ENCODE data around the gene NCBP2L. TPM values are rescaled to one million over a fixed set of nuclear protein-coding genes. Genes with fewer than 3 reads are reported as not detected.

Gene NCBP2L
- total RNA-seq, 1 donor from 2014 or later, result not detected

DNA sequence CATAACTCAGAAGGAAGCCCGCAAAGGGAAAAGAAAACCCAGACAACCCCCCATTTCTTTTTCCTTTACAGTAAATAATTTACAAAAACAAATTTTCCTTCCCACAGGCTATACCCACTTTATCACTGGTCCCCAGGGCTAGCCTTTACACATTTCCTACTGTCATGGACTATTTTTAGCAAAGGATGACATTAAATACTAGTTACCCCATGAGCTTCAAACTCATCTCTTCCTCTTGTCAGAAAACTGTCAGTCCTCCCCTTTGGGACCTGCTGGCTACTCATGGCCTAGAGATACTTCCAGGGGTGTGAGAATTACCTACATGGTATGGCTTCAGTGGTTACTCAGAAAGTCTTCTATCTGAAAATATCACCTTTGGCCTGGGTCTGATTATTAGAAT lies 13.9 kb upstream of the NCBP2L start:
- no peaks in the 10 kb centered on the region for H3K36me3 Mint-ChIP-seq (ENCODE audit: low read depth)
- TF ChIP-seq, protein P1, sequence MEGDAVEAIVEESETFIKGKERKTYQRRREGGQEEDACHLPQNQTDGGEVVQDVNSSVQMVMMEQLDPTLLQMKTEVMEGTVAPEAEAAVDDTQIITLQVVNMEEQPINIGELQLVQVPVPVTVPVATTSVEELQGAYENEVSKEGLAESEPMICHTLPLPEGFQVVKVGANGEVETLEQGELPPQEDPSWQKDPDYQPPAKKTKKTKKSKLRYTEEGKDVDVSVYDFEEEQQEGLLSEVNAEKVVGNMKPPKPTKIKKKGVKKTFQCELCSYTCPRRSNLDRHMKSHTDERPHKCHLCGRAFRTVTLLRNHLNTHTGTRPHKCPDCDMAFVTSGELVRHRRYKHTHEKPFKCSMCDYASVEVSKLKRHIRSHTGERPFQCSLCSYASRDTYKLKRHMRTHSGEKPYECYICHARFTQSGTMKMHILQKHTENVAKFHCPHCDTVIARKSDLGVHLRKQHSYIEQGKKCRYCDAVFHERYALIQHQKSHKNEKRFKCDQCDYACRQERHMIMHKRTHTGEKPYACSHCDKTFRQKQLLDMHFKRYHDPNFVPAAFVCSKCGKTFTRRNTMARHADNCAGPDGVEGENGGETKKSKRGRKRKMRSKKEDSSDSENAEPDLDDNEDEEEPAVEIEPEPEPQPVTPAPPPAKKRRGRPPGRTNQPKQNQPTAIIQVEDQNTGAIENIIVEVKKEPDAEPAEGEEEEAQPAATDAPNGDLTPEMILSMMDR (conservative IDR thresholded peaks at IDR 0.05), result no peak

DNA sequence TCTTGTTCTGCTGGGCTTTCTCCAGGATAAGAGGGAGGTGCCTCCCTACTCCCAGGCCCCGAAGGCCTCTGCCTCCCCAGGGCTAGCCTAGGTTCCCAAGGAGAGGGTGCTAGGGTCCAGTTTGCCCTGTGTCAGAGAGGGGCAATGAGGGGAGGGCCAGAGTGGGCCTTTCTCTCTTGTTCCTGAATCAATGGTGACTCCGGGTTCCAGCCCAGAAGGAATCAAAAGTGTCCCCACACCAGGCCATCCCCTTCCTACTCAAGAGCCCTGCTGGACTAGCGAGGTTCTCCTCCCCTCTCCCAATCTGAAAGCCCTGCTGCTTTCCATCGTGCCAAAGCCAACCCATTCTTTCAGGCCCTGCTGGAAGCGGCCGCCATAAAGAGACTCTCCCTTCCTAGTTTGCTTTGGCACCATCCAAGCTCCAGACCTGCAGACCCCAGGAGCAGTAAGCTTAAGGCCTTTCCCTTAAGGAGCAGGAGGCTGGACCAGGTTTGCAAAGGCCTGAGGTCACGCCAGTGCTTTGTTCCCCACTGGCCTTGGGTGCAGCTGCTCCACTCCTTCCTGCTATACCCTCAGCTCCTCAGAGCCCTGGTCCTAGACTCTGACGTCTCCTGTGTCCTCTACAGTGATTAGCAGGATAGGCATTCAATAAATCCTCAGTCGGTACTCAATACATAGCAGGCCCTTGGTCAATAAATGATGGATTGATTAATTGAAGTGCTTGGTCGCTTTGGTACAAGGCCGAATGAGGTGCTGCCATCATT lies 12.5 kb upstream of the NCBP2L start:
- TF ChIP-seq, protein P1 (conservative IDR thresholded peaks at IDR 0.05), result no peak
- H3K4me1 Mint-ChIP-seq, result no peaks in the 10 kb centered on the region
- H3K27ac Mint-ChIP-seq (ENCODE audit: unreplicated experiment), result no peak overlapping the region
- H3K36me3 Mint-ChIP-seq (ENCODE audit: low read depth), result no peaks in the 10 kb centered on the region
- no peaks in the 10 kb centered on the region for H3K9me3 Mint-ChIP-seq
- no peak for DNase-seq (ENCODE audit: low read depth, low spot score)
- no peak overlapping the region for H3K4me3 Mint-ChIP-seq
- peaks cover 2% of the 10 kb centered on the region for H3K27me3 Mint-ChIP-seq (ENCODE audit: low read depth)

More for the DNA sequence above, 13.9 kb upstream of the NCBP2L start:
- no peak overlapping the region for H3K27ac Mint-ChIP-seq (ENCODE audit: unreplicated experiment)
- no peaks in the 10 kb centered on the region for H3K27me3 Mint-ChIP-seq (ENCODE audit: low read depth)
- H3K9me3 Mint-ChIP-seq, result no peaks in the 10 kb centered on the region
- no peaks in the 10 kb centered on the region for H3K4me1 Mint-ChIP-seq
- H3K4me3 Mint-ChIP-seq, result no peak overlapping the region
- DNase-seq (ENCODE audit: low read depth, low spot score), result no peak

DNA sequence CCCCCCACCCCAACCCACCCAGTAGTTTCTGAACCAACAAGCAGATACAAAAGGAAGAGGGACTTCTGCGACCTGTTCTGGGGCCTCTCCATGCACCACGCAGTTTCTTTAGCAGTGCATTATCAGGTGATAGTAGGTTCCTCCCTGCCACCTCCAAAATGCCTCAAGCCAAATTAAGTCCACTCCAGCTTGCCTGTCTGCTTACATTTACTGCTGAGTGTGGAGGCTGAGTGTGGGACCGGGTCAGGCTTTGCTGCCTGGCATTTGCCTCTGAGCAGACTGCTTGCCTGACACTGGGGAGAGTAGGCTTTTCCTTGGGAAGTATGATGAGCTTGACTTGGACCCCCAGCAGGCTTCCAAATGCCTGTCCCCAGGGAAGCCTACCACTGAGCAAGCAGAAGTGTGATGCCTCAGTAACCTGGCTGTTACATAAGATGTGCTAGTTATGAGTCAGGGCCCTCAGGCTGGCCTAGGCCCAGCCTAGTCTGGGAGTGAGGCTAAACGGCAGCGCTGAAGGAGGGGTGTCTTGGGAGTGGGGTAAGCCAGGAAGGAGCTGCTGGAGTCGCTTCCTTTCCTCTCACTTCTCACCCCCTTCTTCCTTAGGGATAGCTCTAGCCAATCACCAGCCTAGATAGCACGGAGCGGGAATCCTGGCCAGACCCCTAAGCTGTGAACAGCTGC lies 10.9 kb upstream of the NCBP2L start:
- no peak for DNase-seq (ENCODE audit: low read depth, low spot score)
- Mint-ChIP-seq H3K4me3 (no peak overlapping the region), H3K27me3 (ENCODE audit: low read depth) (peaks cover 8% of the 10 kb centered on the region), H3K4me1 (no peaks in the 10 kb centered on the region), H3K27ac (ENCODE audit: unreplicated experiment) (no peak overlapping the region), H3K36me3 (ENCODE audit: low read depth) (no peaks in the 10 kb centered on the region), H3K9me3 (no peaks in the 10 kb centered on the region)
- TF ChIP-seq, protein P1 (conservative IDR thresholded peaks at IDR 0.05), result no peak

DNA sequence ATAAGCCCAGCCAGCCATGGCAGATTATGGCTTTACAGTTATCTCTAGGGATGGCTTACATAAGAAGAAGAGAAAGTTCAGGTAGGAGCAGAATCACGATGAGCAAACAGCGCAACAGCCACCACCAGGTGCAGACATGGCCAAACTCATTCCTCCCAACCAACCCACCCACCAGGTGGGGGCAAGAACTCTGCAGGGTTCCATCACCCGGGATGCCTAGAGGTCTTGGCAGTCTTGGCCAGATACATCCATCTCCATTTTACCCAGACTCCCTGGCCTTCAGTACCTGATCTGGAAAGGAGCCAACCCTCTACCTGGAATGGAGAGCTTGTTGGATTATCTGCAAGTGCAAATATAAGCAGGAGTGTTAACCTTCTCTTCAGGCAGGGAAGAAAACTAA lies 9.5 kb upstream of the NCBP2L start:
- DNase-seq (ENCODE audit: low read depth, low spot score), result no peak
- no peaks in the 10 kb centered on the region for H3K36me3 Mint-ChIP-seq (ENCODE audit: low read depth)
- no peaks in the 10 kb centered on the region for H3K4me1 Mint-ChIP-seq
- no peak overlapping the region for H3K27ac Mint-ChIP-seq (ENCODE audit: unreplicated experiment)
- H3K4me3 Mint-ChIP-seq, result no peak overlapping the region
- peaks cover 19% of the 10 kb centered on the region for H3K27me3 Mint-ChIP-seq (ENCODE audit: low read depth)
- TF ChIP-seq, protein P1 (conservative IDR thresholded peaks at IDR 0.05), result no peak
- H3K9me3 Mint-ChIP-seq, result no peaks in the 10 kb centered on the region

DNA sequence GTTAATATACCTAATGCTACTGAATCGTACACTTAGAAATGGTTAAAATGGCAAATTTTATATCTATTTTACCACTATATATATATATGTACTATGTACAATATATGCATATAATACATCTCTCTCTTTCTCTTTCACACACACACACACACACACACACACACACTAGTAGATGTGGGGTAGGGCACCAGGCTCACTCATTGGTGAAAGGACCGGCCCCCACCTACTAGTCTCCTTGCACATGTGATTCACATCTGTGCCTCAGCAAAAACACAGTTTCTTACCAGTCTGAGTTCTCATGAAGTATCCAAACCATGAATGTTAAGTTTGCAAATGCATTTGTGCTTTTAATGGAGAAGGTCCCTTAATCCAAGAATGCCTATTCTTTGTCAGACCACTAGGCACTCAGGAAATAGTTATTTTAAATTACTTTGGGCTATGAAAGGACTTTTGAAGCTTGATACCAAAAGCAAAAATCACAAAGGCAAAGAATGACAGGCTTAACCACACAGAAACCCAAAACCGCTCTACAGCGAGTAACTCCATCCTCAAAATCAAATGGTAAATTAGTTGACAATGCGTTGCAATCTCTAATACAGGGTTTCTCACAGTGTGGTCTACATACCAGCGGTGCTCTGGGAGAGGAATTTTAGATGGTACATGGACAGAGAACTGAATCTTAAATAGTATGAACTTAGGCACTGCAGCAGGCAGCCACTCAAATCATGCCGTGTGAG lies 7.8 kb upstream of the NCBP2L start:
- no peak overlapping the region for H3K27ac Mint-ChIP-seq (ENCODE audit: unreplicated experiment)
- no peaks in the 10 kb centered on the region for H3K36me3 Mint-ChIP-seq (ENCODE audit: low read depth)
- TF ChIP-seq, protein P1 (conservative IDR thresholded peaks at IDR 0.05), result no peak
- H3K9me3 Mint-ChIP-seq, result no peaks in the 10 kb centered on the region
- peaks cover 36% of the 10 kb centered on the region for H3K27me3 Mint-ChIP-seq (ENCODE audit: low read depth)
- no peak overlapping the region for H3K4me3 Mint-ChIP-seq
- no peak for DNase-seq (ENCODE audit: low read depth, low spot score)
- no peaks in the 10 kb centered on the region for H3K4me1 Mint-ChIP-seq
